Kidney glomerular epithelial cell (primary cell): ENCODE measurements around the gene PPP2R1B.

Experiments used
- DNase-seq: peaks from one replicate; lab custom pipeline; 2025; lab: John Stamatoyannopoulos, UW

The PPP2R1B gene

DNA sequence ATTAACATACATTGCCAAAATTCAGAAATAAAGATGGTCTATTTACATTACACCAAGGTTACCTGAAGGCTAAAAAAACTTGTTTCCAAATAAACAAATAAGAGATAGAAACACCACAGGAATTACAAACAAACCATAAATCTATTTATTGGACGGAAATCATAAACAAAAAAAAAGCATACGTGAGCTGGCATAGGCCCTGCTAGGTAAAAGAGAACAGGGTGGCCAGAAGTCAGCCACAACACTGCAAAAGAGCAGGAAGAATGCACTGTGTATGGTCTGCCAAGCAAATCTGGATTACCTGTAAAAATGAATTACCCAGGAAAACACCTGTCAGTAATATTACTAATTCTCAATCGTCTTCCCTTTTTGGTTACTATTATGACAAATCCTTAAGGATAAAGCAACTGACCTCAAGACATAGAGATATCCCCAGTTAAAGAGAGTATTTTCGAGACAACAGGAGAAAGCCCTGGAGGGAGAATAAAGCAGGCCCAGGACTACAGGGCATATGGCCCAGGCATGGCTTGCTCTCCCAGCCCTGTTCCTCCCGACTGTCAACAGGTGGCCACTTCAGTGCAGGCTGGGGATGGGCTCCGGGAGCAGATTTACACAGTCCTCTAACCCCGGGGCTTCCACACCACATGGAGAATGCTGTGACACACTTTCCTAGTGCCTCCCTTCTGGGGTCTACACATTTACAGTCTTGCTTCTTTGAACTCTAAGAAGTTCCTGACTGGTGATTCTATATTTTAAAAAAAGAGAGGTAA is 18.0 kb downstream of the PPP2R1B start:
- DNase-seq = no peak

DNA sequence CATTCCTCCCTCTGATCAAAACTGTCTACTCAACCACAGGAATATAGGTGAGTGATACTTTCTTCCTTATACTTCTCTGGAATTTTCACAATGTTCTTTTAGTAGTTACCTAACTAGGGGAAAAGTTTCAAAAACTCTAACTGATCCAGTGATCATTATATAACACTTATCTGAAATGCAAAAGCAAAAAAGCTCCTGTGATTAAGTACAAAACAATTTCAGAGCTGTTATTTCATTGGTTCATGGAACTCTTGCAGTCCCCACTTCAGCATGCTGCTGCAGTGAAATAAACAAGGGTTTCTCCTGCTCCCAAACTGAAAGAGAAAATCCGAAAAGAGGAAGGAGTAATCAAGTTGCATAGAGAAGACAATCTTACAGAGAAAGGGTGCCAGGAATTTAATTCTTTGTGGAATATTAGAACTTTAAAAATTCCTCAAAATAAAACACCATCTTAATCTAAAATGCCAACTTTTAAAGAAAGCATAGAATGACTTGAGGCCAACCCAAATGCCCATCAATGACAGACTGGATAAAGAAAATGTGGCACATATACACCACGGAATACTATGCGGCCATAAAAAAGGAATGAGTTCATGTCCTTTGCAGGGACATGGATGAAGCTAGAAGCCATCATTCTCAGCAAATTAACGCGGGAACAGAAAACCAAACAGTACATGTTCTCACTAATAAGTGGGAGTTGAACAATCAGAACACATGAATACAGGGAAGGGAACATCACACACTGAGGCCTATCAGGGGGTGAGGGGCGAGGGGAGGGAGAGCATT is 20.3 kb downstream of the PPP2R1B start:
- no peak for DNase-seq

DNA sequence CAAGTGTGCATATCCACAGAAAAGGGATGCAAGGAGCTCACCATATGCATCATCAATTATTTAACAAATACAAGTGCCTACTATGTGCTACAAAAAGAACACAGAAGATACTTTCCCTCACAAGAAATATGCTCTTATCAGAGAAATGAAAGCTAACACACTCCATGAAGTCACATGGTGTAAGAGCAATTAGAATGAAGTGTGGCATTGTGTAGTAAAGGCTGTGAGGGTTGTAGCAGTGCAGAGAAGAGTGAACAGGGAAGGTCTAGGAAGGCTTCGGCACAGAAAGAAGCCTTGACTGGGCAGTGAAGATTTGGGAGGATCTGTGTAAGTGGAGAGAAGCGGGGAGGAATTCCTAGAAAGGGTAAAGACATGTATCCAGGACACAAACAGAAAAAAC is 22.5 kb downstream of the PPP2R1B start:
- no peak for DNase-seq

DNA sequence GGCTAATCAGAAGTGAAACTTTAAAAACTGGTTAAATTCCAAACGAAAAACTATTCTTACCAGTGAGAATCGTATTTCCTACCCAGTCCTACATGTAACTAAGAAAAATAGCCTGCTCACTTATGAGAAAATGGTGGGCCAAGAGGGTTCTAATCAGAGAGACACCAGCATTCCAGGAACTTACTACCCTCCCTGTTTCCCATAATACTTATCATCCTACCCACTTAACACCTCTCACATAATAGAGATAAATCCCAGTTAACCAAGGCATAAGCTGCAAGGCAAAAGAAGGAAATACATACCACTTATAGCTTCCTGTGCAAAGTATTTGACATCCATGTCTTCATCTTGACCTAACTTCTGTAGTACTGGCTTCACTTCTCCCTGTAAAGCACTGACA is 24.4 kb downstream of the PPP2R1B start:
- DNase-seq = no peak

DNA sequence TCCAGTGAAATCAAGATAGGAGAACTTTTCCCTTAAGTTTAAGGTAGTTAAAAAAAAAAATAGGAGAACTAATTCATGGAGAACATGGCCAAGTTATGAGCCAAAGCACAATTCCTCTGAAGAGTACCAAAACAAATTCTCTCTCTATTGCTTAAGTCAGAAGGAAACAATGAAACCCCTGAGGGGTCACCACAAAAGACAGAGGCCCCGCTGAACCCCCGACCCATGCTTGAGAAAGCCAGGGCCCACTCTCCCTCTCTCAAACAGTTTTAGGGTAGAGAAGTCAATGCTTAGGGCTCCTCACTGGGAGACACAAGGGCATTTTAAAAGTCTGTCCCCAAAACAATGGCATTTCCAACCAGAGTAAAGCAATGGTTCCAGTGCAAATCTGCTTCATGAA is 26.9 kb downstream of the PPP2R1B start:
- no peak for DNase-seq

DNA sequence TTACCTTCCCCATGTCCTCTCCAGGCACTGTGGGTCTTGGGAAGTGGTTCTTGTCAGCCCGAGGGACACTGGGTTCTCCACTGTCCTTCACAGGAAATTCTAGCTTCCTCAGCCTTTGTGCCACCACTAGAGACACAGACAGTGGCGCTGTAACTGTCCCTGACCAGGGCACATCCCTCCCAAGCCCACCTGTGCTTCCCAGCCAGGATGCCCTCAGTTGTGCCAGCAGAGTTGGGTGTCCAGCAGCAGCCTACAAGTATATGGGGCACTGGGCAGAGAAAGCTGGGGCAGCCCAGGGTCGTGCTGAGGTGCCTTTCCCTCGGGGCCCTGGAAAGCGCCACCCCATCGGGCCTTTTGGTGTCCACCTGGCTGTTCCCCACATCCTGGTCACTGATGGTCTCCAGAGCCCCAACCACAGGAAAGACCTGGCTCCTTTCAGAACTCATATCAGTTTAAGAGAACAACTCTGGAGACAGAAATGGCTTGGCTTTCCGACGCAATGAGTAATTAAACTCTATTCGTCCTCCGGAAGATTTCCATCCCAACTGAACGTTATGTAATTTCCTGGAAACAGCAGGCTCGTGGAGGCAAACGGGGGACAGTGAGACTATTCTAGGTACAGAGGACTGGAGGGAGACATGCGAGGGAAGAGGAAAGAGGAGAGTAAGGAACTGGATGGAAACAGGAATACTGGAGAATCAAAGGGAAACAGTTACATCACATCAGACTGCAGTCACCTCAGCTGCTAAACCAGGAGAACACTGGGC is 28.6 kb downstream of the PPP2R1B start:
- no peak for DNase-seq

DNA sequence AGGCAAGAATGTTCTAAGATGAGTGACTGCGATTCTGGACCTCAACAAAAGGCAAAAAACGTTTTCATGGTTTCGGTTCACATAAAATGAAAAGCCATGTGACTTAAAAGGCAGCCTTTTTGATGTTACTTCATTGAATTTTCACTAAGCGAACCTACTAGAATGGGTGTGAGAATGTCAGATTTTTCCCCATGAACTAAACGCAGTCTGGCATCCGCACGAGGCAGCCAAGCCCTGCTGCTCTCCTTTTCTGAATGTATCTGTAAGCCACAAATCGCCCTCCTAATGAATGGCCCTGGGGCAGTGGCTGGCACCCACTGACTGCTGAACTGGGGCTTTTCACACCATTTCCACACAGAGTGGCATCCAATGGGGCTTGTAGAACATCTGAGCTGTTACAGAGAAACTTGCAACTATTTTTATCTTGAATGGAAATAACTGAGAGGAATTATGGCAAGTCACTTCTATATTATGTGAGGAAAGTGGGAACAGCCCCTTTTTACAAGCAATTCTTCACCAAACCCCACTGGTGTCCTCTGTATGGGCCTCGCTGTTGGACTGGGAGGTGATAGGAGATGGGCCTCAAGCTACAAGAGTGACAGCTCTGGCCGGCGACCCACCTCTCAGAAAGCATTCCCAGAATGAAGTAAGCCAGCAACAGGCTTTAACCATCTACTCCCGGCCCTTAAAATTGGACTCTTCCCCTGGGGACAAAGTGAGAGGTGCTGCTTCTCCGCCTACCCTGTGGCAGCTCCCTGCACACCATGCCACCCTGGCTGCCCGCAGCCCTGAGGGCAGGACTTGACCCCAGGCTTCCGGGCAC is 29.4 kb downstream of the PPP2R1B start:
- no peak for DNase-seq

DNA sequence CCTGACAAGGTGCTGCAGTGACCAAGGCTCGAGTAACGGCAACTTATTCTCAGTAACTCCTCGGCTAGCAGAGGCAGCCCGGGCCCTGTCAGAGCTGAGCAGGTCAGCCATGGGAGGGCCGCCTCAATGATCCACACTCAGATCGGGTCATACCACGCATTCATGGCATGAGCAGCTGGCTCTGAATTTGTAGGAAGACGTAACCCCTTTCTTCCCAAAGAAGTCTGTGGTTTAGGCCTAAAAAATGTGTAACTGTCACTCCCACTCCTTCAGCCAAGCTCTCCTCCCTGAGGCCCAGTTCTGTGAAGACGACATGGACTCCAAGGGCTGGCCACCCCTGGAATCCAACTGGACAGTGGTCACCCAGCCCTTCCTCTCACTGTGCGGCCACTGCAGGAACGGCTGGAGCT is 30.0 kb downstream of the PPP2R1B start:
- DNase-seq = peak; percentile 83

DNA sequence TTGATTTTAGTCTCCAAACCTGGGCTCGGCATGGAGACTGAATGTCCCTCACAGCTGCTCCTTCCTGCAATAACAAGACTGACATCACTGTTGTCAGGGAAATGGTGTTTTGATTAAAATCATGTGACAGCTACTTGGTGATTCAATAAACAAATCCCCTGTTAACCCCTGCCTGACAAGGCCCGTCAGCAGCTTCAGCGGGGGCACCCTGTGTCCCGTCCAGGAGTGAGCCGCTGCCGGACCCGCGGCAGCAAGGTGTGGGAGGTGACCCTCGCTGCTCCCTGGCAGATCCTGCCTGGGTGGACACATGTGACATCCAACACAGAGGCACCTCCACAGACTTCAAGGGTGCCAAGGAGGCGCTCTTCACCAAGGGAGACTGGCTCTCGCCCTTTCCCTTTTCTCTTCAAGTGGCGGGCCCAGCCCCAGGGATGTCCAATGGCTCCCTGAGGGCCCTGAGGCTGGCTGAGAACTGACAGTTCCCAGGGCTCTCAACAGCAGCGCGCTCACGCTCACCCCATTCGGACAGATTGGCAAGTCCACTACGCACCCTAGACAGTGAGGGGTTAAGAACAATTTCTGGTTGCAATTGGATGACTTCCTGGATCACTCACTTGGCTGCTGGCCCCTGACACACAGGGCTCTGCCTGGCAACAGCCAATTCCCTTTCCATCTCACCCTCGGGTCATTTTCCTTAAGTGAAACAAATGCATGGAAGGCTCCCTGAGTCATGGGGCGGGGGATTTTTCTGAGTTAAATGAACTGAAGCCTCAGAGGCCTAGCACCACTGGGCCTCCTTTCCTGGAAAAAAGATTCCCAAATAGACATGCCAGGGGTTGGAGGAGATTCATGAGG is 30.7 kb downstream of the PPP2R1B start:
- DNase-seq = peak; percentile 98

DNA sequence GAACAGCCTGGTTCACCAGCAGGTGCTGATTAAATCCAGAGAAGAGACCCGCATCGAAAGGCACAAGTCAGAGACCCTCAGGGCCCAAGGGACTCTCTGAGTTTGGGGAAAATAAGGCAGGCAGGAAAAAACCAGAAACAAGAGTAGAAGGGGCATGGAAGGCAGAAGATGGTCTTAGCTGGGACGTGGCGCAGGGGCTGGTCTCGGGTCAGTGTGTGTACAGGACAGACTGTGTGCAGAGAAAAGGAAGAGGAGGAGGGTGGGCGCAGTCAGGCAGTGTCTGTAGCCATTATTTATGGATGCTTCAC is 31.3 kb downstream of the PPP2R1B start:
- DNase-seq = no peak

DNA sequence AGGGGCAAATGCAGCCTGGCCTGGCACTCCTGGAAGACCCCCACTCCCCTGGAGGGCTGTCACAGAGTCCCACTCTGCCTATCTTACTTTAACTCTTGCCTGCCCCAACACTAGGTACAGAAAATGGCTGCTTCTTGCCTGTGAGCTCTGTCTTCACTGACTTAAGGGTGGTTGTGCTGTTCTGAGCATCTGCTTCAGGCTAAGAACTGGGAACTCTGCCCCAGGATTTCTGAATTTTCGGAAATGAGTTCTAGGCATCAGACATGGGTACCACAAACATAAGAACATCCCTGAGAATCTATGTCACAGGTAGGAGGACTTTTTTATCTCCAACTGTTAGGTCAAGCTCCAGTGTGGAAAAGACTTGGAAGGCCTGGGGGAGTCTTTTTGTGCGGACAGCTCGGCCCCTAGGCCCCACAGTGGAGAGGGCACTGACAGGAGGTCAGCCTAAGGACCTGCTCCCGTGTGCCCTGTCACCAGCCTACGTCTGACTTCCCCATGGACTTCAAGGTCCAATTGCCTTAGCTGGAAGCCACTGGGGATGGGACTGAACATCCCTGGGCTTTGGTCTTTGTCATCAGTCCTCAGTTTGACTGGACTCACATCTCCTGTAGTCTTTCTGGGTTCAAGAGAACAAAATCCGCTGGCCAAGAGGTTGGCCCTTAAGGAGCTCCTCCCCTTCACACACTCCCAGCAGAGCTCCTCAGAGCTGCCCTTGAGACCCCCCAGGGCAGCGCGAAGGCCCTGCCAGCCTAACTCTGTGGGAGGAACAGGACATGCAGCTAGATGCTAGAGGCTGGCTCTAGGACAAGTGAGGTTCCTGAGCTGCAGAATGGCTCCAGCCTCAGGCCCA is 31.9 kb downstream of the PPP2R1B start:
- no peak for DNase-seq

DNA sequence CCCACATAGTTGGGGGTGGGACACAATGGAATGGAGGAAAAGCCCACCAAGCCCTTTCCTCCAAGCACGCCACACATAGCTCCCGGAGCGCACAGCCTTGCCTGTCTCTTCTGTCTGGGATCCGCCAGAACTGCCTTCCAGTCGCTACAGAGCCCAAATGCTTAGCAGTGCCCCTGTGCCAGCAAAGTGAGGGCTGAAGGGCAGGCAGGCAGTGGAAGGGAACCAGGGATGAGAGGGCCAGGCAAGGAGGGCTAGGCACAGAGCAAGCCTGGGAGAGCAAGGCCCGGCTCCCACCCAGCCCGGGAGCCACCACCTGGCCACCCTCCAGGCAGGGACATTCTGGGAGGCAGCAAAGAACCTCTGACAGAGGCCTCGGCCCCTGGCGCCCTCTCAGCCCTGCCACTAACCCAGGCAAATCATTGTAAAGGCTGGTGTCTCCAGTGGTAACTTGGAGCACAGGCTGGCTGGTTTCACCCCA is 32.5 kb downstream of the PPP2R1B start:
- DNase-seq = no peak

DNA sequence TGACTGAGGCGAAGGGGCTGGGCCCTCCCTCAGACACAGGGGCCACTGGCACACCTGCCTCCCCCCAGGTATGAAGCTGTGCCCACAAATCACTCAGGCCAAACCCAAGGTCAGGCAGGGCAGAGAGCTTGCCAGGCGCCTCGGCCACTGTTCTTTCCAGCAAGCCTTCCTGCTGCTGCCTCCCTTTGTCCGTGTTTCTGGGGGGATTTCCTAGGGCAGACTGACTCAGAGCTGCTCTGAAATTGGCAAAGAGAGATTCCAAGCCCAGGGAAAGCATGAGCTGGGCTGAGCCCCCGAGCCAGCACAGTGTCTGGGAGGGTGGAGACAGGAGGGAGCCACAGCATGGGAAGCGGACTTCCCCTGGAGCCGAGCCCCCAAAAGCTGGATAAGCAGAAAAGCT is 33.2 kb downstream of the PPP2R1B start:
- DNase-seq = peak; percentile 41

DNA sequence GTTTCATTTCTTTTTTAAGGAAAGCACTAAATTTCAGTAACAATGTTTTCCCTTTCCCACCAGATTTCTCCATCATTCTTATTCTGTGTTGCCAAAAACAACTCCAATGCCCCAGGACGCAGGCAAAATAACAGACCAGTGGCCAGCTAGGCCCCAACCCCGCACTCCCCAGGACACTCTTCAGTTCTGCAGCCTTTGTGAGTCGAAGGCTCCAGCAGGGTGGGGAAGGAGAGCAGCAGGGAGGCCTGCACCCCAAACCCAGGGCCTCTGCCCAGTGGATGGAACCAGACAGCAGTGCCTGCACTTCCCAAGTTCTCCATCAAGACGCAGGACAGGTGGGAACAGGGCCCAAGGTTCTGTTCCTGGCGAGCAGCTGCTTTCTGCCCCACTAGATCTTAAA is 34.4 kb downstream of the PPP2R1B start:
- no peak for DNase-seq

DNA sequence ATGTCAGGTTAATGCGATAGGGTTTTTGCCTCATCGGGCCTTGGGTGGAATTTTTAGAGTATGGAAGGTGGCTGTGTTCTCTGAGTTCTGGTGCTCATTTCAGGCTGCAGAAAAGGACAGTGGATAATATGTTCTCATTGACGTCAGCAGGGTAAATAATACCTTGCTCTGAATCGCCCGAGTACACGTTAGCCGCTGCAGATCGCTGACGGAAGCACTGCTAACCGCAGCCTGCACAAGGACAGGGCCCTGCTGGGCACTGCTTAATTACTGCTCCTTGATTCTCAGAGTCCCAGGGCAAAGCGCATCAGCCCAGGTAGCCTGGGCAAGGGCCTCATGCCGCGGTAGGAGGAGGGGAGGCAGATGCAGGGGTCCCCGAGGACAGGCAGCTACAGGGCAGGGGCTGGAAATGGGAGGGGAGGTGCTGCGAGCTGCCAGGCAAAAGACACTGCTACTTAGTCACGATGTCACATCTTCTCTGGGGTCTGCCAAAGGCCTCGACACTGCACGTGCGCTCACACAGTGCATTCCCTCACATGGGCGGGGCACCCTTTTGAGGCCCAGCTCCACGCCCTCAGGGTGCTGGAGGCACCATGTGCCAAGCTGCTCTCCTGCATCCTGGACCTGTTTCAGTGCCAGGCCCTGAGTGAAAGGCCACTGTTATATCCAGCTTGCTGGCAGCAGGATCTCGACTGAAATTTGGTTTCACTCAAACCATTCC is 35.2 kb downstream of the PPP2R1B start:
- no peak for DNase-seq

DNA sequence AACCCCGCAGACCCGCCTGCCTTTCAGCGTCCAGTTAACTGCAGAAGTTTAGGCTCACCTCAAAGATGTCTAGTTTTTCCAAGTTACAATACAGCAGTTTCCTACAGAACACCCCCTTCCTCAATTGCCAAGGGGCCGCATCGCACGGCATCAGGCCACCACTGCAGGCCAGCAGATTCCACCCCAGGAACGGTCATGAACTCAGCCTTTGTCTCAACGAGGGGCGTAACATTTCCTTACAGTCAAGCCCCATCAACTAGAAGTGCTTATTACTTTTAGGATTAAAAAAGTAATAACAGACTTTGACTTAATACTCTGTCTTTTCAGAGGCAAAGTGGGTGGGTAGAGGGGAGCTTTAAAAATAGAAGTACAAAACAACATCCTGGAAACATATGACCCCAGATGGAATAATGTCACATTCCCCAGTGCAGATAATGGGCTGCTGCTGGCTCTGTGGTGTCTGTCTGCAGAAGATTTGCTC is 36.3 kb downstream of the PPP2R1B start:
- DNase-seq = no peak

DNA sequence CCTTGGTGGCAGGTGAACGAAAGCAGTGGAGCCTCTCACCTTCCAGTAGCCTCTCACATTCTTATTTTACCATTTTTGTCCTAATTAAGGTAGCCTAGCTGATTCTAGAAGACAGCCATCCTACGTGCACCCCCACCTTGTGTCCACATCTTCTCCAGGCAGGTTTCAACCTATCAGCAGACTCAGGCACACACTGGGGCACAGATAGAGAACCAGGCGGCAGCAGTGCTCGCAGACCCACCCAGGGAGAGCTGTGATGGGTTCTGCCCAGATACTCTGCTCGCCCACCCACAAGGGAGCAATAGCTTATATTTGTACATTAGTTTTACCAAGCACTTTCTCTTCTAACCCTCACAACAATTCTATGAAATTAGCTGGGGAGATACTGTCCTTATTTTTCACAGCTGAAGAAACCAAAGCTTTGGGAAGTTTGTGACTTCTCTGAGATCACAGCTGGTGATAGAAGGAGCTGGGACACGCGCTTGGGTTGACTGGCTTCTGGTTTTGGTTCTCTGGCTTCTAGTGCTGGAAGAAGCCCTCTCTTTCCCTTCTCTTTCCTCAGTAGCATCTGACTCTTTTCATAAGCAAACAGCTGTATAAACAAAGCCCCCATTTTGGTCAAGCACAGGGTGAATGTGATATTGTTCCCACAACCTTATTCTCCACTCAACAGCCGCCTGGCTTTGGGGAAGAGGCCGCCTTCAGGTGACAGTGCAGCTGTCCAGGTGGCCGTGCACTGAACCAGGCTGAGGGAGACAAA is 36.9 kb downstream of the PPP2R1B start:
- no peak for DNase-seq

DNA sequence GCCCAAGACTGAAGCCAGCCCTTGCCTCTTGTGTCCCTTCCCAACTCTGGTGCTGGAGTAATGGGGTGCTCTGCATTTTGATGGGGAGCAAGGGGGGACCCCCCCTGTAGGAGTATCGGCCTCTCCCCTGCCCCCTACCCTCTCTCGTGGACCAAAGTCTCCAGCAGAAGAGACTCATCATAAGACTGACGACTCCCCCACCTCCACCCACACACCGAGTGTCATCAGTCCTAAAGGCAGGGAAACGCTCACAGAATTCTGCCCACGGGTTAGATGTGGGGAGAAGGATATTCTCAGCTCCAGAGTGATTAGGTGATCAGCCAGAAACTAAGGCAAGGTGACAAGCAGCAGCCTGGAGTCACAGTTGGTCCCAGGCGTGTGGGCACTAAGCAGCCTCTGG is 38.8 kb downstream of the PPP2R1B start:
- no peak for DNase-seq
